HepG2 (cell line): Measurements from ENCODE around the gene C2CD3. TPM values are rescaled to one million over a fixed set of nuclear protein-coding genes. Genes with fewer than 3 reads are reported as not detected.

Experiments used
- ATAC-seq: fragments of 200-7000 bp; cut with Tn5 transposase; 3 replicates; pipeline ENCODE4 v1.9.1; 2020; ENCODE audit warnings: mild to moderate bottlenecking, moderate library complexity
- BruUV-seq: library from RNA; stranded (reverse); fragments of 400-500 nt; replicated peaks from 2 replicates; lab custom pipeline; 2021; lab: Mats Ljungman, UMichigan
- CTCF ChIA-PET: fragments of 300-600 bp; formaldehyde crosslinking; extraction: SDS; loops from one replicate; lab custom pipeline; 2021; ENCODE audit warnings: low total read pairs, inconsistent platforms, low intra/inter-chr PET ratio; lab: Yijun Ruan, JAX
- POLR2A ChIA-PET: fragments of 350-600 bp; sonication (Branson Sonifier 250); formaldehyde crosslinking; loops from one replicate; lab custom pipeline; 2020; ENCODE audit warnings: antibody characterized with exemption, inconsistent platforms; lab: Yijun Ruan, JAX
- DNase-seq: peaks from one replicate; pipeline ENCODE4 v3.0.0-alpha.2; 2015; ENCODE audit warnings: low spot score
- FAIRE-seq: peaks from 3 replicates; lab custom pipeline; 2011; peaks lifted over from hg19 to GRCh38; lab: Jason Lieb, UNC
- H2AFZ ChIP-seq: one replicate; pipeline ENCODE4 v1.6.1; 2011; ENCODE audit warnings: low read length, inconsistent platforms
- H3K27ac ChIP-seq: fragments of 300-600 bp; 3 replicates; pipeline ENCODE4 v1.8.0; 2011; ENCODE audit warnings: mixed run types, mild to moderate bottlenecking, mixed read lengths, low read length, inconsistent platforms; ENCODE audit not compliant: insufficient read depth; ENCODE audit errors: extremely low read length
- H3K27me3 ChIP-seq, 2 experiments: fragments of 200-600 bp in 1 of 2; 2 replicates in 1 of 2; 3 replicates in 1 of 2; pipeline versions ENCODE4 v1.6.0 to v1.8.0; 2011; ENCODE audit warnings: low read length in 2 of 2, mild to moderate bottlenecking in 2 of 2, moderate library complexity in 2 of 2, inconsistent platforms in 1 of 2; ENCODE audit not compliant: insufficient read depth in 2 of 2, control insufficient read depth in 1 of 2
- H3K36me3 ChIP-seq, 2 experiments: fragments of 200-600 bp in 1 of 2; replicated peaks in 1 of 2; 2 replicates in 1 of 2; 3 replicates in 1 of 2; pipeline versions ENCODE4 v1.5.1 to v1.8.0; 2011; ENCODE audit warnings: low read length in 2 of 2, inconsistent platforms in 1 of 2; ENCODE audit not compliant: insufficient read depth in 2 of 2, control insufficient read depth in 1 of 2
- H3K4me1 ChIP-seq: 2 replicates; pipeline ENCODE4 v1.5.1; 2012; ENCODE audit warnings: low read length, inconsistent platforms; ENCODE audit not compliant: insufficient read depth
- H3K4me2 ChIP-seq: 2 replicates; pipeline ENCODE4 v1.6.0; 2011; ENCODE audit warnings: low read depth, low read length, inconsistent platforms
- H3K4me3 ChIP-seq, 3 experiments: fragments of 200-600 bp in 1 of 3; sonication (generic), shearing (Covaris generic) in 1 of 3; replicated peaks in 1 of 3; 2 replicates each; pipeline ENCODE4 v1.5.1; 2011 to 2016; ENCODE audit warnings: low read length in 3 of 3, inconsistent platforms in 2 of 3, low read depth in 2 of 3, mild to moderate bottlenecking in 2 of 3, control low read depth in 1 of 3, mixed read lengths in 1 of 3; ENCODE audit not compliant: insufficient read depth in 1 of 3
- H3K79me2 ChIP-seq: one replicate; pipeline ENCODE4 v1.6.1; 2011; ENCODE audit warnings: low read length, inconsistent platforms; ENCODE audit not compliant: insufficient read depth
- H3K9ac ChIP-seq: 2 replicates; pipeline ENCODE4 v1.6.0; 2011; ENCODE audit warnings: mild to moderate bottlenecking, low read depth, low read length, inconsistent platforms; ENCODE audit not compliant: insufficient read depth
- H3K9me3 ChIP-seq: 2 replicates; pipeline ENCODE4 v1.5.1; 2012; ENCODE audit warnings: mild to moderate bottlenecking, low read length
- H4K20me1 ChIP-seq: 2 replicates; pipeline ENCODE4 v1.6.0; 2011; ENCODE audit warnings: inconsistent platforms, mild to moderate bottlenecking, low read length, moderate library complexity; ENCODE audit not compliant: insufficient read depth
- AGO1 ChIP-seq: fragments of 200-400 bp; formaldehyde crosslinking; IDR thresholded peaks from 2 replicates; pipeline ENCODE4 v1.6.1; 2017; ENCODE audit warnings: mild to moderate bottlenecking, low read depth, low read length, moderate library complexity; ENCODE audit not compliant: poor library complexity, severe bottlenecking
- CCAR2 ChIP-seq: fragments of 200-400 bp; formaldehyde crosslinking; optimal IDR thresholded peaks from 2 replicates; pipeline ENCODE3; 2018; ENCODE audit warnings: low read depth, mild to moderate bottlenecking, low read length, moderate library complexity
- CHD4 ChIP-seq: fragments of 200-600 bp; sonication (generic); IDR thresholded peaks from 2 replicates; pipeline ENCODE4 v1.7.0; 2017; ENCODE audit warnings: mild to moderate bottlenecking, low read length, borderline replicate concordance
- GATAD1 ChIP-seq: IDR thresholded peaks from 2 replicates; pipeline ENCODE4 v1.6.1; 2016; ENCODE audit warnings: missing genetic modification reagents, missing compliant biosample characterization
- IKZF4 ChIP-seq: sonication (generic); formaldehyde crosslinking; IDR thresholded peaks from 2 replicates; pipeline ENCODE4 v1.5.1; 2020; ENCODE audit warnings: borderline replicate concordance, mild to moderate bottlenecking, low read depth, missing genetic modification reagents; ENCODE audit errors: not compliant biosample characterization
- MTA3 ChIP-seq: sonication (generic); formaldehyde crosslinking; IDR thresholded peaks from 2 replicates; pipeline ENCODE4 v1.4.0; 2020; ENCODE audit warnings: missing genetic modification reagents
- RARA ChIP-seq: IDR thresholded peaks from 2 replicates; pipeline ENCODE4 v1.6.1; 2016; ENCODE audit warnings: missing genetic modification reagents, missing compliant biosample characterization
- RFX1 ChIP-seq: fragments of 450-650 bp; IDR thresholded peaks from 2 replicates; pipeline ENCODE4 v1.6.1; 2017
- RXRB ChIP-seq: IDR thresholded peaks from 2 replicates; pipeline ENCODE4 v1.6.1; 2016; ENCODE audit warnings: borderline replicate concordance, missing genetic modification reagents, missing compliant biosample characterization
- STAT6 ChIP-seq: sonication (generic); formaldehyde crosslinking; IDR thresholded peaks from 2 replicates; pipeline ENCODE4 v1.4.0; 2020; ENCODE audit warnings: missing genetic modification reagents, mild to moderate bottlenecking, borderline replicate concordance
- XRCC5 ChIP-seq: fragments of 200-400 bp; formaldehyde crosslinking; optimal IDR thresholded peaks from 2 replicates; pipeline ENCODE3; 2017; ENCODE audit warnings: mild to moderate bottlenecking, low read length
- YY1 ChIP-seq: IDR thresholded peaks from 2 replicates; pipeline ENCODE4 v1.6.1; 2011; ENCODE audit warnings: low read length, low read depth, moderate library complexity, mild to moderate bottlenecking; ENCODE audit not compliant: insufficient read depth, insufficient replicate concordance
- ZNF264 ChIP-seq: sonication (generic); formaldehyde crosslinking; IDR thresholded peaks from 2 replicates; pipeline ENCODE4 v1.4.0; 2020; ENCODE audit warnings: missing genetic modification reagents
- ZNF512 ChIP-seq: sonication (generic); formaldehyde crosslinking; IDR thresholded peaks from 2 replicates; pipeline ENCODE4 v1.4.0; 2020; ENCODE audit warnings: mild to moderate bottlenecking, missing genetic modification reagents
- ZNF556 ChIP-seq: sonication (generic); formaldehyde crosslinking; IDR thresholded peaks from 2 replicates; pipeline ENCODE4 v1.4.0; 2020; ENCODE audit warnings: mild to moderate bottlenecking, missing genetic modification reagents, borderline replicate concordance
- ZNF557 ChIP-seq: sonication (generic); formaldehyde crosslinking; IDR thresholded peaks from 2 replicates; pipeline ENCODE4 v1.4.0; 2020; ENCODE audit warnings: missing genetic modification reagents
- ZSCAN31 ChIP-seq: sonication (generic); formaldehyde crosslinking; IDR thresholded peaks from 2 replicates; pipeline ENCODE4 v1.5.0; 2020; ENCODE audit warnings: low read depth, mild to moderate bottlenecking, missing genetic modification reagents
- WGBS: methylation state at CpG from one replicate; pipeline ENCODE4 v1.1.6; 2017; ENCODE audit warnings: low lambda C conversion rate; 5-methylcytosine and 5-hydroxymethylcytosine counted together
- in situ Hi-C: cut with HindIII; loops from 2 replicates; pipeline ENCODE4 v1.10.0; 2017; ENCODE audit warnings: low pct_unique_long_range_greater_than_20kb; ENCODE audit not compliant: extremely low pct_ligation_motif_present
- intact Hi-C: fragments of 100-400 bp; cut with micrococcal nuclease; formaldehyde crosslinking; loops from one replicate; pipeline ENCODE4 v1.10.0; 2022; ENCODE audit not compliant: unreplicated experiment
- polyA plus RNA-seq, 8 experiments: library from polyadenylated mRNA; depleted of rRNA in 3 of 8; stranded (reverse) in 7 of 8; unstranded in 1 of 8; fragments of >200 nt; fragmentation: Illumina TruSeq in 4 of 8; extraction: Trizol in 4 of 8; gene quantifications; 2 replicates each; pipeline versions ENCODE4 v1.2.1 to v1.2.3, GENCODE V29; 2011 to 2016; ENCODE audit warnings: low read depth in 4 of 8, missing spikeins in 1 of 8, mixed read lengths in 1 of 8; ENCODE audit not compliant: insufficient read depth in 1 of 8
- total RNA-seq, 5 experiments: library from RNA; depleted of rRNA; stranded (reverse); fragments of >200 nt; fragmentation: Illumina TruSeq; extraction: Trizol; gene quantifications; 2 replicates each; pipeline ENCODE4 v1.2.3, GENCODE V29; 2016; ENCODE audit warnings: low read depth in 1 of 5
- TF ChIP-seq, protein P1 (sequence below): IDR thresholded peaks from 2 replicates; pipeline ENCODE4 v1.6.1; 2016; ENCODE audit warnings: mild to moderate bottlenecking

The C2CD3 gene
- total and polyA plus RNA-seq, 2 of the 13 experiments (the other 11 are each of a cell fraction or from before 2014, with no cell fraction given): 5.5 to 6.4 TPM

DNA sequence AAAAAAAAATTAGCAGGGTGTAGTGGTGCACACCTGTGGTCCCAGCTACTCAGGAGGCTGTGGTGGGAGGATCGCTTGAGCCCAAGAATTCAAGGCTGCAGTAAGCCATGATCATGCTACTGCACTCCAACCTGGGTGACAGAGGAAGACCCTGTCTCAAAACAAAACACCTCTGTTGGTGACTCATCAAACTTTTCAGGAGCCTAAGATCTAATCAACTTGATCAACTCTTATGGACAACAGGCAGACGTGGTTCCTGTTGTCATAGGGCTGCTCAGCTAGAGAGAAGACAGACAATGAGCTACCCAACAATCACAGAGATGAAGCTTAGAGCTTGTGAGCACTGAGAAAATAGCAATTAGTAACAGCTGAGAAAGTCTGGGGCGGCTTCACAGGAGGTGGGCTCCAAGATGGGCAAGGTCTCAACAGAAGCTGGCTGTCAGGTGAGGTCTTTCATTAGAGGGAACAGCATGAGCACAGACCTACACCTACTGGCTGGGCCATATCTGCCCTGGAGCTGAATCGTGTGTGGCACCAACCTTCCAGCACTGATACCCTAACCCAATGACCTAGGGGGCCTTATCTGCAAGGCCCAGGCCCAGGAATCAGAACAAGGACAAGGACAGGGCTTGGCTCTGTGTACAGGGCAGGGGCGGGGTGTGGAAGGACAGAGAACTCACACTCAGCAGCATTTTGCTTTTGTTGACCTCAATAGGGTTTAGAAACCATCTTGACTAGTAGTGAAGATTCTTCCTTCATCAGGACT is 154.7 kb downstream of the C2CD3 start:
- in situ Hi-C loops: no loop called here
- Histone ChIP-seq H3K27ac (no peak overlapping the region), H3K27me3 (no peaks in the 10 kb centered on the region), H3K4me3 (no peak overlapping the region), H3K9me3 (no peaks in the 10 kb centered on the region), H4K20me1 (no peaks in the 10 kb centered on the region)
- CTCF ChIA-PET: no interaction called here
- DNase-seq (no peak), ATAC-seq (no peak)
- no peak for TF ChIP-seq CCAR2
- no peak for TF ChIP-seq XRCC5
- no peak for TF ChIP-seq ZNF556 (CRISPR knock-in tag)
- TF ChIP-seq ZNF264 (CRISPR knock-in tag): no peak
- TF ChIP-seq ZNF557: no peak
- TF ChIP-seq YY1: no peak
- TF ChIP-seq MTA3 (CRISPR knock-in tag): no peak
- no peak for TF ChIP-seq ZSCAN31 (CRISPR knock-in tag)
- TF ChIP-seq AGO1: no peak
- TF ChIP-seq, protein P1, sequence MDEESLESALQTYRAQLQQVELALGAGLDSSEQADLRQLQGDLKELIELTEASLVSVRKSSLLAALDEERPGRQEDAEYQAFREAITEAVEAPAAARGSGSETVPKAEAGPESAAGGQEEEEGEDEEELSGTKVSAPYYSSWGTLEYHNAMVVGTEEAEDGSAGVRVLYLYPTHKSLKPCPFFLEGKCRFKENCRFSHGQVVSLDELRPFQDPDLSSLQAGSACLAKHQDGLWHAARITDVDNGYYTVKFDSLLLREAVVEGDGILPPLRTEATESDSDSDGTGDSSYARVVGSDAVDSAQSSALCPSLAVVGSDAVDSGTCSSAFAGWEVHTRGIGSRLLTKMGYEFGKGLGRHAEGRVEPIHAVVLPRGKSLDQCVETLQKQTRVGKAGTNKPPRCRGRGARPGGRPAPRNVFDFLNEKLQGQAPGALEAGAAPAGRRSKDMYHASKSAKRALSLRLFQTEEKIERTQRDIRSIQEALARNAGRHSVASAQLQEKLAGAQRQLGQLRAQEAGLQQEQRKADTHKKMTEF (CRISPR knock-in tag): no peak
- no peak for TF ChIP-seq RFX1
- no peak for TF ChIP-seq RARA (CRISPR knock-in tag)
- TF ChIP-seq IKZF4 (CRISPR knock-in tag): no peak
- no peak for TF ChIP-seq GATAD1 (CRISPR knock-in tag)
- TF ChIP-seq CHD4: no peak
- no peak for TF ChIP-seq RXRB (CRISPR knock-in tag)
- no peak for TF ChIP-seq STAT6 (CRISPR knock-in tag)
- no peak for TF ChIP-seq ZNF512
- TF ChIP-seq, all 625 proteins: peak for 0
- H3K4me1 ChIP-seq: peaks cover 37% of the 10 kb centered on the region
- WGBS: 93% methylated on average over 5 of the region's 5 CpGs
- POLR2A ChIA-PET: no interaction called here
- BruUV-seq: no TSS peak
- no peak for FAIRE-seq
- H3K79me2 ChIP-seq: no peaks in the 10 kb centered on the region
- intact Hi-C loops: no loop called here
- H3K4me2 ChIP-seq: no peak overlapping the region
- H2AFZ ChIP-seq: no peak overlapping the region
- no peaks in the 10 kb centered on the region; a peak in 1 of 5 replicates for H3K36me3 ChIP-seq
- H3K9ac ChIP-seq: no peak overlapping the region
